IPS-18a (cell line): ENCODE measurements around the gene ARL10.

Experiments
- H3K27ac ChIP-seq: one replicate; pipeline ENCODE4 v1.5.1; 2013; ENCODE audit warnings: low read length
- H3K27me3 ChIP-seq: one replicate; pipeline ENCODE4 v1.6.1; 2013; ENCODE audit warnings: mild to moderate bottlenecking, low read length; ENCODE audit not compliant: control insufficient read depth, insufficient read depth
- H3K36me3 ChIP-seq: one replicate; pipeline ENCODE4 v1.6.1; 2013; ENCODE audit warnings: low read depth, low read length; ENCODE audit not compliant: control insufficient read depth
- H3K4me1 ChIP-seq: one replicate; pipeline ENCODE4 v1.6.1; 2013; ENCODE audit warnings: low read depth, low read length; ENCODE audit not compliant: control insufficient read depth
- H3K4me3 ChIP-seq: one replicate; pipeline ENCODE4 v1.5.1; 2013; ENCODE audit warnings: low read length
- H3K9ac ChIP-seq: one replicate; pipeline ENCODE4 v1.6.1; 2013; ENCODE audit warnings: mild to moderate bottlenecking, low read length, moderate library complexity
- H3K9me3 ChIP-seq: one replicate; pipeline ENCODE4 v1.6.1; 2013; ENCODE audit warnings: low read depth, low read length; ENCODE audit not compliant: control insufficient read depth

ARL10 gene

GRCh38 chr5:176408590-176408989 lies 43.3 kb downstream of the ARL10 start:
- Histone ChIP-seq H3K9me3 (no peaks in the 10 kb centered on the region), H3K4me1 (no peaks in the 10 kb centered on the region), H3K36me3 (no peaks in the 10 kb centered on the region), H3K27me3 (no peaks in the 10 kb centered on the region), H3K9ac (no peak overlapping the region), H3K27ac (no peak overlapping the region), H3K4me3 (no peak overlapping the region)

GRCh38 chr5:176409765-176410164 lies 44.5 kb downstream of the ARL10 start:
- no peaks in the 10 kb centered on the region for H3K9me3 ChIP-seq
- no peaks in the 10 kb centered on the region for H3K27me3 ChIP-seq
- H3K4me1 ChIP-seq = no peaks in the 10 kb centered on the region
- H3K27ac ChIP-seq = no peak overlapping the region
- H3K9ac ChIP-seq = no peak overlapping the region
- no peaks in the 10 kb centered on the region for H3K36me3 ChIP-seq
- H3K4me3 ChIP-seq = no peak overlapping the region

- Histone ChIP-seq H3K9me3 (no peaks in the 10 kb centered on the region), H3K4me3 (no peak overlapping the region), H3K9ac (no peak overlapping the region), H3K27ac (no peak overlapping the region), H3K4me1 (no peaks in the 10 kb centered on the region), H3K27me3 (peaks cover 2% of the 10 kb centered on the region), H3K36me3 (no peaks in the 10 kb centered on the region)
Observed at GRCh38 chr5:176410486-176411180, 45.3 kb downstream of the ARL10 start.

DNA sequence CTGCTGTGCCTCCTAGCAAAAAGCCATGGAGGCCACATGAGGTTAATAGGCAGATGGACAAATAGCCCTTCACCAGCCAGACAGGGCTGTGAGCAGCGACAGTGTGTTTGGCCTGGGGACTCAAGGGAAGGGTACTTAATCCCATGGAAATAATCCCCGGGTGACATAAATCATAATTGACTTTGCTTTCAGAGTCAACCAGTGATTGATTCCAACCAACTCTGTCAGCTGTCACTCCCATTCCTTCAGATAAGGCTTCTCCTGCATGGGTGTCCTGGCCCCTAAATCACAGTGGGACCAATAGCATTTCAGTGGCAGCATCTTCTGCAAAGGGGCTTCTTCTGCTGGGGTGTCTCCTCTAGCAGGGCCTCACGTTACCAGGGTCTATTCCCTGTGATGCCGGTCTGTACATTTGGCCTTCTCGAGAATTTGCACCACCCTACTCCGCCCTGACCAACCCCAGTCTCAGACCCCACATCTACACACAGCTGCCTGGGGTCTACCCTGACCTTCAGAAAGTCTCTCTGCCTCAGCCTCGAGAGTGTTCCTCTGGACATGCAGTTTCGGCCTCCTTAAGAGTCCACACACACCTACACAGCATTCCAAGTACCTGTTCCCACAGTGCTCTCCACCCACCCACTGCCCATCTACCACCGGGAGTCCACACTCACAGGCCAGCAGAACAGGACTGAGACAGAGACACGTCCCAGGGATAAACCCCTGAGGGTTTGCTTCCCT lies 47.4 kb downstream of the ARL10 start:
- H3K27me3 ChIP-seq = peaks cover 16% of the 10 kb centered on the region
- no peak overlapping the region for H3K9ac ChIP-seq
- H3K36me3 ChIP-seq = no peaks in the 10 kb centered on the region
- H3K9me3 ChIP-seq = no peaks in the 10 kb centered on the region
- H3K27ac ChIP-seq = no peak overlapping the region
- no peaks in the 10 kb centered on the region for H3K4me1 ChIP-seq
- no peak overlapping the region for H3K4me3 ChIP-seq

GRCh38 chr5:176413255-176413565 lies 47.9 kb downstream of the ARL10 start:
- no peak overlapping the region for H3K9ac ChIP-seq
- peaks cover 22% of the 10 kb centered on the region for H3K27me3 ChIP-seq
- H3K9me3 ChIP-seq = no peaks in the 10 kb centered on the region
- no peaks in the 10 kb centered on the region for H3K36me3 ChIP-seq
- no peak overlapping the region for H3K27ac ChIP-seq
- no peak overlapping the region for H3K4me3 ChIP-seq
- no peaks in the 10 kb centered on the region for H3K4me1 ChIP-seq

GRCh38 chr5:176413709-176414191 lies 48.5 kb downstream of the ARL10 start:
- Histone ChIP-seq H3K9ac (no peak overlapping the region), H3K4me3 (no peak overlapping the region), H3K27ac (no peak overlapping the region), H3K27me3 (peaks cover 23% of the 10 kb centered on the region), H3K36me3 (no peaks in the 10 kb centered on the region), H3K9me3 (no peaks in the 10 kb centered on the region), H3K4me1 (no peaks in the 10 kb centered on the region)

DNA sequence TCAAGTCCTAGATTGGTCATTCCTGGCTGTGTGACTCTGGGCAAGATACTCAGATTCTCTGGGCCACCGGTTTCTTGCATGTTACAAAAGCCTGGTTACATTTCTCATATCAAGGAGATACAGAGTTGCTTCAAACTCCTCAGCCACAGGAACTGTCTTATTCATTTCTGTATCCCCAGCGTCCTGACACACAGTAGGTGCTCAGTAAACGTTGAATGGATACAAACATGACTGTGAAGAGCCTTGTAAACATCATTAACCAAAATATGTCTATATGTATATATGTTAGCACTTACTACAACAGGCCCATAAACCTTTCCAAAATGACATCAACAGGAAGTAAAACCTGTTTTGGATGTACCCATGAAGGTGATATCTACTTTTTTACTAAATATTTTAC lies 49.4 kb downstream of the ARL10 start:
- no peak overlapping the region for H3K4me3 ChIP-seq
- no peak overlapping the region for H3K9ac ChIP-seq

GRCh38 chr5:176415240-176415951 lies 50.1 kb downstream of the ARL10 start:
- H3K9ac ChIP-seq = peak overlapping the region; percentile 23
- peak overlapping the region; percentile 62 for H3K4me3 ChIP-seq
- peaks cover 23% of the 10 kb centered on the region for H3K27me3 ChIP-seq
- H3K36me3 ChIP-seq = no peaks in the 10 kb centered on the region
- no peaks in the 10 kb centered on the region for H3K4me1 ChIP-seq
- H3K9me3 ChIP-seq = no peaks in the 10 kb centered on the region
- H3K27ac ChIP-seq = no peak overlapping the region

More for the DNA sequence above, 49.4 kb downstream of the ARL10 start:
- no peaks in the 10 kb centered on the region for H3K9me3 ChIP-seq
- H3K4me1 ChIP-seq = no peaks in the 10 kb centered on the region
- no peaks in the 10 kb centered on the region for H3K36me3 ChIP-seq
- peaks cover 23% of the 10 kb centered on the region for H3K27me3 ChIP-seq
- no peak overlapping the region for H3K27ac ChIP-seq

DNA sequence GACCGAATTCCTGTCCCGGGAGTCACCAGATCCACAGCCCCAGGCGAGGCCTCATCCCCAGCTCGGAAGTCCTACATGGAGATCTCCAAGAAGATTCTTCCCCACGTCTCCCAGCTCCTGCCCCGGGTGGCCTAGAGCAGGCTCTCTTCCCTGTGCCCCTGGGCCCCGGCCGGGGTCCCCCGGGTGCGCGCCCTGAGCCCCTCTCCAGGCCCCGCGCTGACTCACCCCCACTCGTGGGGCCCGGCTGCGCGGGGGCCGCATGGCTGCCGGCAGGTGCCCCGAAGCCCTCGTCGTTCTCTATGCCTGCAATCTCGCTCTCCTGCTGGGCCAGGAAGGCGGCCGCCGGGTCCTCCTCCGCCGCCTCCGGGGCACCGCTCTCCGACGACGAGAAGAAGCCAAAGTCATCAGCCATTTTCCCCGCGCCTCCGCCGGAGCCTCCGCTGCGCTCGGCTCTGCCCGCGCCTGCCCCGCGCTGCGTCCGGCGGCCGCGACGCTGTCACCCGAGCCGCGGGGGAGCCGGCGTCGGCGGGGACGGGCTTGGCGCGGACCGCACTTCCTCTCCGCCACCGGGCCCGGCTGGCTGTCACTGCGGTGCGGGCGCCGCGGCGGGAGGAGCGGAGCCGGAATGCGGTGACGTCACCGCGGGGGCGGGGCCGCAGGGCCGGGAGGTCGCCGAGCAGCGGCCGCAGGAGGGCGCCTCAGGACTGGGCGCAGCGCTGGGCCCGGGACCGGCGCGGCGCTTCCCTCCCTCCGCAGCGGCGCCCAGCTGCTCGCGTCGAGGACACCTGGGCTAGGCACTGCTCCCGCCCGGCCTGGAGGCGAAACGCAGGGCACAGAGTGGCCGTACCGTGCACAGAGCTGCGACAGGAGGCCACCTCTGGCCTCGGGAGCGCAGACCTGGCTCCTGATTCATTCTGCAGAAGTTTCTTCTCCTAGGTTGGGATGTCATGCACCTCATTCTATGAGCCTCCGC lies 51.0 kb downstream of the ARL10 start, which contains the start of gene CLTB:
Gene CLTB (minus strand): TSS at position 588 of the 973 bp plus-strand sequence. CDS start 176 bp downstream, at position 412.
- peak within 1 kb of the TSS; percentile 62 for H3K4me3 ChIP-seq
- H3K4me1 ChIP-seq = no peaks in the 10 kb centered on the region
- H3K27me3 ChIP-seq = peaks cover 23% of the 10 kb centered on the region
- H3K9me3 ChIP-seq = peaks cover 2% of the 10 kb centered on the region
- H3K27ac ChIP-seq = no peak within 1 kb of the TSS
- H3K9ac ChIP-seq = peak within 1 kb of the TSS; percentile 23
- H3K36me3 ChIP-seq = no peaks in the 10 kb centered on the region

GRCh38 chr5:176416965-176417364 lies 51.7 kb downstream of the ARL10 start:
- peak overlapping the region; percentile 42 for H3K4me3 ChIP-seq
- no peaks in the 10 kb centered on the region for H3K36me3 ChIP-seq
- peaks cover 5% of the 10 kb centered on the region for H3K9me3 ChIP-seq
- H3K9ac ChIP-seq = no peak overlapping the region
- no peaks in the 10 kb centered on the region for H3K4me1 ChIP-seq
- H3K27ac ChIP-seq = no peak overlapping the region
- peaks cover 23% of the 10 kb centered on the region for H3K27me3 ChIP-seq

- Histone ChIP-seq H3K9ac (no peak overlapping the region), H3K4me1 (no peaks in the 10 kb centered on the region), H3K27ac (no peak overlapping the region), H3K4me3 (no peak overlapping the region), H3K27me3 (peaks cover 23% of the 10 kb centered on the region), H3K9me3 (peaks cover 5% of the 10 kb centered on the region), H3K36me3 (no peaks in the 10 kb centered on the region)
Observed at GRCh38 chr5:176418251-176418650, 53.0 kb downstream of the ARL10 start.
